8988T (cell line): ENCODE results near the gene LIPA.
"Not testable (repeated sequence)": the region's sequence is repeated elsewhere in the genome, so short reads cannot be mapped to it uniquely, and the experiment has no call there.

Experiments
- DNase-seq: peaks from one replicate; pipeline ENCODE4 v3.0.0; 2011

LIPA gene

DNA sequence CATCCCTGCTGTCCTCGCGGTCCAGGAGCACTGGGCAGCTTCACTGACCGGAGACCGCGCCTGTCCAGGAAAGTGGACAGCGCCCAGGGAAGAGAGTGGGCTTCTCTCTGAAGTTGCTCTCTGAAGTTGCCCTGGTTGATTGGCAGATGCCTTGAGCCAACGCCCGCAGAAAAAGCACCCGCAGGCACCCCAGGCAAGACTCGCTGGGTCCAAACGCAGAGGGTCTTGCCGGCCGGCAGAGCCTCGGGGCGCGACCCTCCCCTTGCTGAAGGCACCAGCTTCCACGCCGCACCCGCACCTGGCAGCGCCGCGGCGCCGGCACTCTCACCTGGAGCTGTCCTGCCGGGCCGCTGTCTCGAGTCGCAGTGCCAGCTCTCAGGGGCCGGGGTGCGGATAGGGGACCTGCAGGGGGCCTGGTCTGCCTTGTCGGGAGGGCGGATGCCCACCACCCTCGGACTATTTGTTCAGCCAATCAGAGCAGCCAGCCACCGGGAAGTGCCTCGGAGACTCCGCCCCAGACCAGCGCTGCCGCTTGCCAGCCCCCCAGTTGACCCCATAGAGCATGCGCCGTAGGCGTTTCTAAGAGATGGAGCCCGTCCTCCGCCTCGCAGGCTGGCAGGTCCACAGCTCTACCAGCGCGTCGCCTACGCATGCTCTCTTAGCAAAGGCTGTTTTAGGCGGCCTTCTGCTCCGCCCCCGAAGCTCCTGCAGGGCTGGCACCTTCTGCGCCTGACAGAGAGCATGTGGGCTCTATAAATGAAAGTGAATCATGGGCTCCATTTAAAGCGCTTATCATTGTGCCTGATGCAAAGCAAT is at the start of gene LIPA:
TSS of gene LIPA (minus strand) at position 367 of the 816 bp plus-strand sequence. CDS start 4,127 bp downstream, outside the sequence.
- peak; percentile 71 for DNase-seq

GRCh38 chr10:89301232-89301631 is 49.7 kb upstream of the LIPA start:
- DNase-seq: no peak

- DNase-seq: no peak
Measured at GRCh38 chr10:89299031-89299430, 47.5 kb upstream of the LIPA start.

DNA sequence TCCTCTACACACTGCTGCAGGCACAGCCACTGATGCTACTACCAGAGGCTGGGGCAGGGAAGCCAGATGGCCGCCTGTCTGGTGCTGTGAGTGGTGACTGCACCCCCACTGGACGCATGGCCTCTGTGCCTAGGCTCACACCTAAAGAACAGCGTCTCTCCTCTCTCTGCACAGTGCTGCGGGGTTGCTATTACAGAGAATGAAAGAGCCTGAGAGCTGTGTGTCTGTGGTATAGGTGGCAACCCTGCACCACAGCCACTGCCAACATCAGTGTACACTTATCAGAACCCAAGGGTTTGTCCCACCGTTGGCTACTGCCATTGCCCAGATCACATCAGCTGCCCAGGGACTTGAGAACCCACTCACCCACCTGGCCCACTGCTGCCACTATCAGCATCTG is 46.2 kb upstream of the LIPA start:
- no peak for DNase-seq

DNA sequence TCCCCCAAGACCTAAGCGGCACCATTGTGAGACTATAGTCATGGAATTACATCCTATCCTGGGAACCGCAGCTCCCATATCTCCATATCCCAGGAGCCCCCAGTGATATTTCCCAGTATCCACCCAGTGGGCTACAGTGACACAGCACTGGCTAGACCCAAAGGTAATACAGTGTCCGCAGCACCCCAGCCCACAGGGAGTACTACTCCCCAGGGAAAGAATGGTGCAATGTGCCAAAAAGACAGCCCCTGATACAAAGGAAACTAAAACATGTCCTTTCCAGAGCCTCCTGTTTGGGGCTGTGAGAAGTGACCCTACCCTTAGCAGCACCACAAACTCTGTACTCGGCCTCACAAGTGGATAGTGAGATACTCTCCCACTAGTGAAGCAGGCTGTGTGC is 45.8 kb upstream of the LIPA start:
- DNase-seq: no peak

GRCh38 chr10:89296220-89296648 is 44.7 kb upstream of the LIPA start:
- no peak for DNase-seq

- DNase-seq: no peak
Measured at GRCh38 chr10:89295597-89295996, 44.0 kb upstream of the LIPA start.

- DNase-seq: no peak
Measured at GRCh38 chr10:89294721-89295239, 43.2 kb upstream of the LIPA start.

DNA sequence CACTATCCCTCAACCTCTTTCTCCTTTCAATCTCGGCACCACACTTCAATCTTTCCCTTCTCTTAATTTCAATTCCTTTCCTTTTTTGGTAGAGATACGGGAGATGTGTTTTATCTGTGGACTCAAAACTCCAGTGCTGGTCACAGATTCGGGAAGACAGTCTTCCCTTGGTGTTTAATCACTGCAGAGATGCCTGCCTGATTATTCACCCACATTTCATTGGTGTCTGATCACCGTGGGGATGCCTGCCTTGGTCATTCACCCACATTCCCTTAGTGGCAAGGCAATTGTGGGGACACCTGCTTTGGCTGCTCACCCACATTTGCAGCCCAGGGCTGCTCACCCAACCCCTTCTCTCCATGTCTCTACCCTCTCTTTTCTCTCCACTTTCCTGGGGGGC is 33.7 kb upstream of the LIPA start:
- not testable (repeated sequence) for DNase-seq

DNA sequence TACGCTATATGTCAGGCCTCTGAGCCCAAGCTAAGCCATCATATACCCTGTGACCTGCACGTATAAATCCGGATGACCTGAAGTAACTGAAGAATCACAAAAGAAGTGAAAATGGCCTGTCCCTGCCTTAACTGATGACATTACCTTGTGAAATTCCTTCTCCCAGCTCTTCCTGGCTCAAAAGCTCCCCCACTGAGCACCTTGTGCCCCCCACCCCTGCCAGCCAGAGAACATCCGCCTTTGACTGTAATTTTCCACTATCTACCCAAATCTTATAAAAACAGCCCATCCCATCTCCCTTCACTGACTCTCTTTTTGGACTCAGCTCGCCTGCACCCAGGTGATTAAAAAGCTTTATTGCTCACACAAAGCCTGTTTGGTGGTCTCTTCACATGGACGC is 33.1 kb upstream of the LIPA start:
- not testable (repeated sequence) for DNase-seq

DNA sequence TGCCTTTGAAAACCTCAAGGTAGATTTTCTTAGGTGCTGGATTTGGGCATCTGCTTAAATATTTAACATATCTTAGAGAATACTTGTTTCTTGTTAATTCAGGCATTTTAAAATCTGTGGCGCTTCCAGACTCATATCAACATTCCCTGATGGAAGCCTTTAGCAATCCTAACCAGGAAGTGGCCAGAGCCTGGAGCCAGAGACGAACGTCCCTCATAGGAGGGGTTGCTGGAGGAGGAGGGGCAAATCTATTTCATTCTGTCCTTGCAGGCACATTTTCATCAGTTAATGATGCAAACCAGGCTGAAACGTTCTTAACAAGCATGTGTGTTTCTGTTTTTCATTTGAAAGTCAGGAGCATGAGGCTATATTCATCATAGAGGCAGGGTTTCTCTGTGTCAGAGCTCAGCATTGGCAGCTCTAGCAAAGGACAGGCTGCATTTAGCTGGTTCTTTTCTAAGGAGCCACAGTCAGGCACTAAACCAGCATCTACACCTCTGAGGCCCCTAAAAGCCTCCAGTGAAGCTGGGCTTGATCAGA is 32.4 kb upstream of the LIPA start:
- DNase-seq: no peak

DNA sequence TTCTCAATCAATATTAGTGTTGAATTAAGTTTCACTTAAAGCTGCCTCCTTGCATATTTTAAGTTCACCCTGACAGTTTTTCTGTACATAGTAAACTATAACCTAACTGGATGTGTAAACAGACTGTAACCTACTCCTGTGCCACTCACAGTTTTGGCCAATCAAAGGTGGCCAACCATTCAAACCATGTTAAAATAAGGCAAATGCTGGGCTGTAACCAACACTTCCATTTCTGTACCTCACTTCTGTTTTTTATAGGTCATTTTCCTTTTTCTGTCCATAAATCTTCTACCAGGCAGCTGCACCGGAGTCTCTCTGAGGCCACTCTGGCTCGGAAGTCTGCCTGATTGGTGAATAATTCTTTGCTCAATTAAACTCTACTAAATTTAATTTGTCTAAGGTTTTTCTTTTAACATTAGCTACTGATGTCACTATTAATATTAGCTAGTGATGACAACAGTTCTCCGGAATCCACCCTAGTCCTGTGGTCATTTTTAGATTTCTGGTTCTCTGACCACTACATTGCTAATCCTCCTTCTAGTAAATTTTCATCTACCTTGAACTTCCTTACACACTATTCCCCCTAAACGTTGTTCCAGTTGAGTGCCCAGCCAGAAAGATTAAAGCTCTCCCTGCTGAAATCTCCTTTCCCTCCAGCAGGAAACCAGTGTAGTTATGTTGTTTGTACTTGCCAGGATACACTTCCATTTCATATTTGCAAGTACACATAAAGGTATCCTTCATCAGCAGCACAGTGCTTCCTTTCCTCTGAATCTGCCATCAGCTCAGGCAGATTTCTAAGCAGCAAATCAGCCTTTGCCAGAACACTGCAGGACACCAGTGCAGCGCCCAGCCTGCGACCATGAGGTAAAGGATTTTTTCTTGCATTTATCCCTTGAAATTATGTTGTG is 31.7 kb upstream of the LIPA start:
- no peak for DNase-seq

DNA sequence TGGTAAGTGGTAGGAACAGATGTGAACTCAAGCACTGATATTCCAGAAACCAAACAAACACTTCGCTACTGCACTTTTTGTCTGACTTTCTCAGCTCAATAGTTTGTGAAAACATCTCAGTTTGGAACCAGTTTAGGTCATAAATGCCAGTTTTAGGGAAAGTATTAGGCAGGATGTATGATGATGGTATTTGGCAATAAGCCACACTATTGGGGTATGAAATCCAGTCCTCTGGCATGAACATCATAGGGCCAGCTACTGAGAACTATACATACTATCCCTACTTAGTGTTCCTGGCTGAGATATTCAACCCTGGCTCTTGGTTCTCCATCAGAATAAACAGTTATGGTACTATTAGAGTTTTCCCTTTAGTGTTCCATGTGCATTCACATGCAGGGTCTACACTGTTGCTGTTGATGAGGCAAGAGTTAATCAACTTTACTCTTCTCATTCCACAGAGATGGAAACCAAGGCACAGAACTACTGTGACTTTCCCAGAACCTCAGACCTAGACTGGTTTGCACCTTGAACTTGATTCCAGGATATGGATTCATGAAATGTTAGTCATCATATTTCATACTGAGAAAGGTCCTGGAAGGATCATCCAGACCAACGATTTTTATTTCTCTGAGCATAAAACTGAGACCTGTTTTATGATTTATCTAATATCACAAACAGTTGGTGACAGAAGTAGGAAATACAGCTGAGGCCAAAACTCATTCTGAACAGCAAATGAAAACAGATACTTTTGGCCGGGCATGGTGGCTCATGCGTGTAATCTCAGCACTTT is 30.2 kb upstream of the LIPA start:
- DNase-seq: no peak

DNA sequence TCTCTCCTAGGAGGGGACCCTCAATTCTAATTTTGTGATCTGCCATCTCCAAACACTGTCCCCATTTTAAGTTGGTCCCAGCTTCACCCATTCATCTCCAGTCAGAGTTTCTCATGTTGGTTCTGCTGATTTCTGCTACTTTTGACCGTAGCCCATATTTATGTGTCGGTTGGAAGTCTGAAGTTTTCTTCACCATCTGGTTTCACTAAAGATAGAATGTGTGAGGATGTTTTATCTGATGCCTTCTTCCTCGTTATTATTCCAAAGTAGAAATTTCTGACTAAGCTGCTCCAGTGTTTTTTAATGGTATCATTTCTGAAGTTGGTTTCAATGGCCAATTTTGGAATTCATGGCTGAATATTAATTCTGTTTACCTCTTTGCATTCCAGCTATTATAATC is 28.9 kb upstream of the LIPA start:
- DNase-seq: no peak

GRCh38 chr10:89279421-89279869 is 27.9 kb upstream of the LIPA start:
- DNase-seq: no peak

DNA sequence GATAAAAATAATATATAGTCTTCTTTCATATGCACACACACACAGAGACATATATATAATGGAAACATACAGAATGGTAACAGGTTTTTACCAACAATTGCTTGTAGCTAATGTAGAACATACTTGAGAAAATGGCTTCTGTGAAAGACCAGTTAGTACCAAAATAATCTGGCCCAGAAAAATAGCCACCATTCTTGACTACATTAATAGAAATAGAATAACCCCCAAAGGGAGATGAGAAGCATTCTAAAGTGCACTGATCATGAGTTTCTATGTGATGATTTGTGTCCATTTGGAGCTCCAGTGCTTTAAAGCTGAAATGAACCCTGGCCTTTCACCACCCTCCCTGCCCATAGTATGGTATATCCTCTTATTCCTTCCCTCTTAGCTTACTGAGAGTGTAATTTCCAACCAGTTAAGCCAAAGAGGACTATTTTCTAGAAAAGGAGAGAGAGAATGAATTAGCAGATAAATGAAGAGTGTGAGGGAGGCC is 27.4 kb upstream of the LIPA start:
- DNase-seq: no peak

- peak; percentile 32 for DNase-seq
Measured at GRCh38 chr10:89278034-89278535, 26.5 kb upstream of the LIPA start.

DNA sequence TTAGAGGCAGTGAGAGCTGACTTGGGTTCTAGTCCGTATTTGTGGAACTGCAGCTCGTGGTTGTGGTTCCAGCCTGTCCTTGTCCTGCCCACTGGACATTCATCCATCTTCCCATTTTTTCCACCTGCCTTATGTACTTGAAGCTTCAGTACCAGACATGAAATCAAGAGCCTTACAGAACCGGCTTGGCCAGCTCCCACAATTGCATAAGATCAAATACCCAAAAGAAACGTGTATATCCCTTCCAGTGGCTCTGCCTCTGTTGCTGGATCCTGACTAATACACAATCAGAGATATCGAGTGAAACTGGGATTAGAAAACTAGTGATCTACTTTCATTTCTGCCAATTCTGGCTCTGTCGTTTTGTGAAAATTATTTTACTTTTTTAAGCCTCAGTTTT is 23.8 kb upstream of the LIPA start:
- no peak for DNase-seq

DNA sequence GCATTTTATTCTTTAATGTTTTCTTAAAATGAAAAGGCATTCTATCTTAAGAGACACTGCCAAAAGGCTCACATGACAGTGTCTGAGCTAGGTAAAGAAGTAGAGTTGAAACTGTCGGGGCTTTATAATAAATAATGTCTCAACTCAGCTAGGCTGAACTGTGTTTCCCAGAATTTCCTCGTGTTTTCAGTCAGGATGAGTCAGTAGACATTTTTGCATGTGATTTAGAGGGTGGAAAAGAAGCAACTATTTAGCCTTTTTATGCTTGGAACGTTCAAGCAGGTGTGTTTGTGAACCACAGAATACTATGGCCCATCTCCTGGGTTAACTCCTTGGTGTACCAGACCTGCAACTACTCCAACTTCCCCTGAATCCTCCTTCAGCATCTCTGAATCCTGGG is 23.4 kb upstream of the LIPA start:
- DNase-seq: no peak

DNA sequence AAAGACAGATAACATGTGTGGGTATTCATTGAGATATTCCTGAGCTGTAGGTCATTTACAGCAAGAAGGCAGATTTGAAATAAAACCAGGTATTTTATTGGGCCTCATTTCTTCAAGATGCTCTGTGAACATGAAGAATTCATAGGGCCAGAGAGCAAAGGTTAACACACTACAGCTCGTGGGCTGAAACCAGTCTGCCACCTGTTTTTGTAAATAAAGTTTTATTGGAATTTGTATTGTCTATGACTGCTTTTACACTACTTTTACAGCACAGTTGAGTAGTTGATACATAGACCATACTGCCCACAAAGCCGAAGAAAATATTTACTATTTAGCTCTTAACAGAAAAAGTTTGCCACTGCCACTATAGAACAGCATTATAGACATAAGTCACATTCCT is 22.1 kb upstream of the LIPA start:
- DNase-seq: no peak

- no peak for DNase-seq
Measured at GRCh38 chr10:89271532-89271931, 20.0 kb upstream of the LIPA start.

DNA sequence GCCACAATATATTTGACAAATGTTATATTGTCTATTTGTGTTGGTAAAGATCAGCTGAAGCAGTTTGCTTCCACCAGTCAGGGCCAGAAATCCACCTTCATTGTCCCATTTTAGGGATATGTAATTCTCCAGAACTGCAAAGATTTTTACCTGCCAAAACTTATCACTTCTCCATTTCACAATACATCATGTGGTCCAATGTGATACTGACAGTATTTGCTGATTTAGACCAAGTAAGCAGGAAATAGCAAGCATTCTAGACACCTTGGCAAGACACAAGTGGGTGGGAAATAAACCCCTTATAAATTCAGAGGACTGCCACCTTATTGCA is 18.5 kb upstream of the LIPA start:
- DNase-seq: no peak
